Progenitor cell of endocrine pancreas (in vitro differentiated cells): Measurements from ENCODE around the gene SIGLEC7. TPM values are rescaled to one million over a fixed set of nuclear protein-coding genes. Genes with fewer than 3 reads are reported as not detected.
A peak's percentile ranks its signal among the peaks of the same experiment; 100 is the strongest.
"Not testable (repeated sequence)": the region's sequence is repeated elsewhere in the genome, so short reads cannot be mapped to it uniquely, and the experiment has no call there.

ENCODE experiments used
- DNase-seq: peaks from one replicate; pipeline ENCODE4 v3.0.0; 2021; ENCODE audit warnings: low spot score; ENCODE audit not compliant: unreplicated experiment
- H3K27ac Mint-ChIP-seq: 2 replicates; pipeline ENCODE4 v1.8.0; 2021; ENCODE audit warnings: mild to moderate bottlenecking, moderate library complexity, mixed read lengths
- H3K27me3 Mint-ChIP-seq: 2 replicates; pipeline ENCODE4 v1.8.0; 2021; ENCODE audit warnings: mixed read lengths
- H3K36me3 Mint-ChIP-seq: 2 replicates; pipeline ENCODE4 v1.8.0; 2022; ENCODE audit warnings: mixed read lengths; ENCODE audit not compliant: insufficient read depth
- H3K4me1 Mint-ChIP-seq: 2 replicates; pipeline ENCODE4 v1.8.0; 2021; ENCODE audit warnings: low read depth, mixed read lengths
- H3K4me3 Mint-ChIP-seq: 2 replicates; pipeline ENCODE4 v1.8.0; 2021; ENCODE audit warnings: low read depth, mild to moderate bottlenecking, moderate library complexity, mixed read lengths
- H3K9me3 Mint-ChIP-seq: 2 replicates; pipeline ENCODE4 v1.8.0; 2021; ENCODE audit warnings: low read depth, mixed read lengths
- total RNA-seq: library from RNA; stranded (reverse); gene quantifications from 2 replicates; pipeline ENCODE4 v1.2.1, GENCODE V29; 2021
- TF ChIP-seq, protein P1 (sequence below): fragments of 200-600 bp; sonication (generic); IDR thresholded peaks from one replicate; pipeline ENCODE4 v1.5.0; 2021; ENCODE audit warnings: antibody characterized with exemption, mild to moderate bottlenecking; ENCODE audit not compliant: unreplicated experiment

Gene SIGLEC7
- total RNA-seq, 1 donor from 2014 or later: not detected

GRCh38 chr19:51168564-51169282 is 26.6 kb downstream of the SIGLEC7 start:
- Mint-ChIP-seq H3K4me1 (no peaks in the 10 kb centered on the region), H3K36me3 (no peaks in the 10 kb centered on the region), H3K4me3 (no peak overlapping the region), H3K27me3 (peaks cover 28% of the 10 kb centered on the region), H3K9me3 (peaks cover 3% of the 10 kb centered on the region), H3K27ac (no peak overlapping the region)
- no peak for DNase-seq
- TF ChIP-seq, protein P1, sequence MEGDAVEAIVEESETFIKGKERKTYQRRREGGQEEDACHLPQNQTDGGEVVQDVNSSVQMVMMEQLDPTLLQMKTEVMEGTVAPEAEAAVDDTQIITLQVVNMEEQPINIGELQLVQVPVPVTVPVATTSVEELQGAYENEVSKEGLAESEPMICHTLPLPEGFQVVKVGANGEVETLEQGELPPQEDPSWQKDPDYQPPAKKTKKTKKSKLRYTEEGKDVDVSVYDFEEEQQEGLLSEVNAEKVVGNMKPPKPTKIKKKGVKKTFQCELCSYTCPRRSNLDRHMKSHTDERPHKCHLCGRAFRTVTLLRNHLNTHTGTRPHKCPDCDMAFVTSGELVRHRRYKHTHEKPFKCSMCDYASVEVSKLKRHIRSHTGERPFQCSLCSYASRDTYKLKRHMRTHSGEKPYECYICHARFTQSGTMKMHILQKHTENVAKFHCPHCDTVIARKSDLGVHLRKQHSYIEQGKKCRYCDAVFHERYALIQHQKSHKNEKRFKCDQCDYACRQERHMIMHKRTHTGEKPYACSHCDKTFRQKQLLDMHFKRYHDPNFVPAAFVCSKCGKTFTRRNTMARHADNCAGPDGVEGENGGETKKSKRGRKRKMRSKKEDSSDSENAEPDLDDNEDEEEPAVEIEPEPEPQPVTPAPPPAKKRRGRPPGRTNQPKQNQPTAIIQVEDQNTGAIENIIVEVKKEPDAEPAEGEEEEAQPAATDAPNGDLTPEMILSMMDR: no peak

DNA sequence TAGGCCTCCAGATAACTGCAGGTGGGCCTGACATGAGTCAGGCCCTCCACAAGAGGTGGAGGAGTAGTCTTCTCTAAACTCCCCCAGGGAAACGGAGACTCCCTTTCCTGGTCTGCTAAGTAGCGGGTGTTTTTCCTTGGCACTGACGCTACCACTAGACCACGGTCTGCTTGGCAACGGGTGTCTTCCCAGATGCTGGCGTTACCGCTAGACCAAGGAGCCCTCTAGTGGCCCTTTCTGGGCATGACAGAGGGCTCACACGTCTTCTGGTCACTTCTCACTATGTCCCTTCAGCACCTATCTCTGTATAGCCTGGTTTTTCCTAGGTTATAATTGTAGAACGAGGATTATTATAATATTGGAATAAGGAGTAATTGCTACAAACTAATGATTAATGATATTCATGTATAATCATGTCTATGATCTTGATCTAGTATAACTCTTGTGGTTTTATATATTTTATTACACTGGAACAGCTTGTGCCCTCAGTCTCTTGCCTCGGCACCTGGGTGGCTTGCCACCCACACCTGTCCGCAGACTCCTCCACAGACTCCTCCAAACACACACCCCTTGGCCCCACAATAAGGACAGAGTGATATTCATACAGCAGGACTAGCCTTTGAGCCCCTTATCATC is 27.3 kb downstream of the SIGLEC7 start:
- peak; percentile 52 for DNase-seq
- not testable (repeated sequence) for H3K4me1 Mint-ChIP-seq, H3K9me3 Mint-ChIP-seq, H3K36me3 Mint-ChIP-seq, H3K4me3 Mint-ChIP-seq, H3K27ac Mint-ChIP-seq
- H3K27me3 Mint-ChIP-seq: peaks cover 28% of the 10 kb centered on the region
- TF ChIP-seq, protein P1: peak; percentile 87

GRCh38 chr19:51172223-51172622 is 30.1 kb downstream of the SIGLEC7 start:
- H3K27ac Mint-ChIP-seq: no peak overlapping the region
- no peak for DNase-seq
- H3K4me1 Mint-ChIP-seq: no peaks in the 10 kb centered on the region
- H3K27me3 Mint-ChIP-seq: peaks cover 24% of the 10 kb centered on the region
- peaks cover 3% of the 10 kb centered on the region for H3K9me3 Mint-ChIP-seq
- H3K36me3 Mint-ChIP-seq: no peaks in the 10 kb centered on the region
- no peak overlapping the region for H3K4me3 Mint-ChIP-seq
- TF ChIP-seq, protein P1: no peak

- Mint-ChIP-seq H3K27me3 (peaks cover 20% of the 10 kb centered on the region), H3K27ac (no peak overlapping the region), H3K36me3 (no peaks in the 10 kb centered on the region), H3K9me3 (peaks cover 1% of the 10 kb centered on the region), H3K4me1 (no peaks in the 10 kb centered on the region), H3K4me3 (no peak overlapping the region)
- DNase-seq: no peak
- TF ChIP-seq, protein P1: no peak
Measured at GRCh38 chr19:51173681-51174080, 31.6 kb downstream of the SIGLEC7 start.

DNA sequence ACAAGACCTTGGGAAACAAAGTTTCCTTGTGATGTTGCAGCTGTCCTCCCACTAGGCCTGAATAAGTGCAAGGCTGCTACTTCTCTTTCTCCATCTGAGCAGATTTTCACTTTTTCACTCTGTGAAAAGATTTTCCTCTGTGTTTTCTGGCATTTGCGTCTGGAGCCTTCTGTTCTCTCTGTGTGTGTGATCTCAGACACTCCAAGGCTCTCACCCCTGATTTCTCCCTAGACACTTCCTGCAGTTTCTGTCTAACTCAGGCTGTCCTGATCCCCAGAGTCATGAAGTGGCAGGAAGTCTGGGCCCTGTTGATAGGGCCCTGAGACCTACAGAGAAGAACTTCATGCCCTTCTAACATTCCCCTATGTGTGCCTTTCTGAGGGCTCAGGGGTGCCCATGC is 37.2 kb downstream of the SIGLEC7 start:
- no peak for DNase-seq
- TF ChIP-seq, protein P1: no peak

More for the DNA sequence above, 37.2 kb downstream of the SIGLEC7 start:
- H3K36me3 Mint-ChIP-seq: no peaks in the 10 kb centered on the region
- no peaks in the 10 kb centered on the region for H3K4me1 Mint-ChIP-seq
- no peaks in the 10 kb centered on the region for H3K9me3 Mint-ChIP-seq
- H3K27me3 Mint-ChIP-seq: peaks cover 4% of the 10 kb centered on the region
- H3K27ac Mint-ChIP-seq: no peak overlapping the region
- H3K4me3 Mint-ChIP-seq: no peak overlapping the region
